Measurements from ENCODE around the gene PRKAR2B. TPM values are rescaled to one million over a fixed set of nuclear protein-coding genes. Genes with fewer than 3 reads are reported as not detected.

The PRKAR2B gene
- total and polyA plus RNA-seq, 2 experiments from 2014 or later = 42.3 to 70.4 TPM

DNA sequence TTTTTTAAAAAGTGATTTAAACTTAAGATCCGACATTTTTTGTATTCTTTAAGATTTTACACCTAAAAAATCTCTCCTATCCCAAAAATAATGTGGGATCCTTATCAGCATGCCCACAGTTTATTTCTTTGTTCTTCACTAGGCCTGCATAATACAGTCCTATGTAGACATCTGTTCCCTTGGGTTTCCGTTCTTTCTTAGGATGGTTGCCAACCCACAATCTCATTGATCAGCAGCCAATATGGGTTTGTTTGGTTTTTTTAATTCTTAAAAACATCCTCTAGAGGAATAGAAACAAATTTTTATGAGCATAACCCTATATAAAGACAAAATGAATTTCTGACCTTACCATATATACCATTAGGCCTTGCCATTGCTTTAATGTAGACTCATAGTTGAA is 115.9 kb downstream of the PRKAR2B start:
- TF ChIP-seq, protein P1, sequence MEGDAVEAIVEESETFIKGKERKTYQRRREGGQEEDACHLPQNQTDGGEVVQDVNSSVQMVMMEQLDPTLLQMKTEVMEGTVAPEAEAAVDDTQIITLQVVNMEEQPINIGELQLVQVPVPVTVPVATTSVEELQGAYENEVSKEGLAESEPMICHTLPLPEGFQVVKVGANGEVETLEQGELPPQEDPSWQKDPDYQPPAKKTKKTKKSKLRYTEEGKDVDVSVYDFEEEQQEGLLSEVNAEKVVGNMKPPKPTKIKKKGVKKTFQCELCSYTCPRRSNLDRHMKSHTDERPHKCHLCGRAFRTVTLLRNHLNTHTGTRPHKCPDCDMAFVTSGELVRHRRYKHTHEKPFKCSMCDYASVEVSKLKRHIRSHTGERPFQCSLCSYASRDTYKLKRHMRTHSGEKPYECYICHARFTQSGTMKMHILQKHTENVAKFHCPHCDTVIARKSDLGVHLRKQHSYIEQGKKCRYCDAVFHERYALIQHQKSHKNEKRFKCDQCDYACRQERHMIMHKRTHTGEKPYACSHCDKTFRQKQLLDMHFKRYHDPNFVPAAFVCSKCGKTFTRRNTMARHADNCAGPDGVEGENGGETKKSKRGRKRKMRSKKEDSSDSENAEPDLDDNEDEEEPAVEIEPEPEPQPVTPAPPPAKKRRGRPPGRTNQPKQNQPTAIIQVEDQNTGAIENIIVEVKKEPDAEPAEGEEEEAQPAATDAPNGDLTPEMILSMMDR (IDR thresholded peaks at IDR 0.05; ENCODE audit: low read depth, low read length) = no peak
- Histone ChIP-seq H3K9me3 (ENCODE audit: low read depth) (no peaks in the 10 kb centered on the region), H3K36me3 (peaks cover 12% of the 10 kb centered on the region), H3K4me1 (ENCODE audit: low read depth) (no peaks in the 10 kb centered on the region), H3K27me3 (no peaks in the 10 kb centered on the region), H3K4me3 (no peak overlapping the region), H3K27ac (no peak overlapping the region)
- DNase-seq (ENCODE audit: low read depth in 1 of 2, low spot score in 1 of 2) = no peak

DNA sequence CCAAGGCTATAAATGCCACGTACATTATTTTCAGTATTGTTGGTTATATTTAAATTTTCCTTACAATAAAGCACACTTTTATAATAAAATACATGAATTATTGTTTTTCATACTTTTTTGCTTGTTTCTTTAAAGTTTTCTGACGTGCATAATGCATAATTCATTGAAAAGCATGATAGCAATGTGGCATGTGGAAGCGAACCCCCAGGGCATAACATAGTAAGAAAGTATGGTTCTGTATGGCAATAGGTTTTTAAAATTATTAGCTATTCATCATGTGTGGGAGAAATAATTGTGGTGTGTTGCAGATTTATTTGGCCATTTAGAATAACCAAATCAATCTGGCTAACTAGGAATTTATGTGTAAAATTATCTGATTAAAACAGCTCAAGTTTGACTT is 116.9 kb downstream of the PRKAR2B start:
- peaks cover 12% of the 10 kb centered on the region for H3K36me3 ChIP-seq
- H3K9me3 ChIP-seq (ENCODE audit: low read depth) = no peaks in the 10 kb centered on the region
- H3K27ac ChIP-seq = no peak overlapping the region
- TF ChIP-seq, protein P1 (IDR thresholded peaks at IDR 0.05; ENCODE audit: low read depth, low read length) = no peak
- no peak for DNase-seq (ENCODE audit: low read depth in 1 of 2, low spot score in 1 of 2)
- no peaks in the 10 kb centered on the region for H3K27me3 ChIP-seq
- H3K4me1 ChIP-seq (ENCODE audit: low read depth) = peaks cover under 1% of the 10 kb centered on the region
- no peak overlapping the region for H3K4me3 ChIP-seq

DNA sequence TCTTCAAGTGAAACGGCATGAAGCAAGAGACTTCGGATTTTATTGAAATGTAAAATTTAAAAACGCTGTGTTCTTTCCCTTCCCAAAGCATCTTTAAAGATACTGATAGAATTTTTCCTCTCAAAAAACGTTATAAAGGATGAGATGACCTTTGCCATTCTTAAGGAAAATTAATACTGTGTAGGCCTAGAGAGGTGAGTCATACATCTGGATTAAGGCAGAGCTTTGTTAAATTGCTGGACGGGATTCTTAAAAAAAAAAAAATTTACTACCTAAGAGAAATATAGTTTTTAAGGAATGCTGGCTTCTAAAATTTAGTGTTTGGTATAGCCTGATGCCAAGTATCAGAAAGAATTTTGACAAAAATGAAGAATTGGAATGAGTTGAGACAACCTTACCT is 118.0 kb downstream of the PRKAR2B start:
- H3K27me3 ChIP-seq = no peaks in the 10 kb centered on the region
- TF ChIP-seq, protein P1 (IDR thresholded peaks at IDR 0.05; ENCODE audit: low read depth, low read length) = no peak
- H3K4me1 ChIP-seq (ENCODE audit: low read depth) = peaks cover 11% of the 10 kb centered on the region
- H3K4me3 ChIP-seq = no peak overlapping the region
- H3K9me3 ChIP-seq (ENCODE audit: low read depth) = no peaks in the 10 kb centered on the region
- H3K36me3 ChIP-seq = peaks cover 12% of the 10 kb centered on the region
- no peak for DNase-seq (ENCODE audit: low read depth in 1 of 2, low spot score in 1 of 2)
- no peak overlapping the region for H3K27ac ChIP-seq

DNA sequence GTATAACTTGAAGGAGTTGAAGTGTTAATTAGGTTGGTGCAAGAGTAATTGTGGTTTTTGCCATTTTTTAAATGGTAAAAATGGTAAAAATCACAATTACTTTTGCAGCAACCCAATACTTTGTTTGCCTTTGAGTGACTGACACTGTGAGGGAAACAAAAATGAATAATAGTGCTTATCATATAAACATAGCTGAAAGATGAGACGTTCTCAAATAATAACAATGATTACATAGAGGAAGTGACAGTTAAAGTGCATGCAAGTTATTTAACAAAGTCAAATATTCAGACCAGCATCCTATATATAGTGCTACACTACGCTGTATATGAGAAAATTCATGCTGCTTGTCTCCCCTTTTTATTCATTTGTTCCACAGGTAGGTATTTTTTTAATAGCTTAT is 119.6 kb downstream of the PRKAR2B start:
- Histone ChIP-seq H3K27me3 (no peaks in the 10 kb centered on the region), H3K4me1 (ENCODE audit: low read depth) (peaks cover 11% of the 10 kb centered on the region), H3K4me3 (no peak overlapping the region), H3K36me3 (peaks cover 9% of the 10 kb centered on the region), H3K27ac (no peak overlapping the region), H3K9me3 (ENCODE audit: low read depth) (no peaks in the 10 kb centered on the region)
- TF ChIP-seq, protein P1 (IDR thresholded peaks at IDR 0.05; ENCODE audit: low read depth, low read length) = no peak
- no peak for DNase-seq (ENCODE audit: low read depth in 1 of 2, low spot score in 1 of 2)

DNA sequence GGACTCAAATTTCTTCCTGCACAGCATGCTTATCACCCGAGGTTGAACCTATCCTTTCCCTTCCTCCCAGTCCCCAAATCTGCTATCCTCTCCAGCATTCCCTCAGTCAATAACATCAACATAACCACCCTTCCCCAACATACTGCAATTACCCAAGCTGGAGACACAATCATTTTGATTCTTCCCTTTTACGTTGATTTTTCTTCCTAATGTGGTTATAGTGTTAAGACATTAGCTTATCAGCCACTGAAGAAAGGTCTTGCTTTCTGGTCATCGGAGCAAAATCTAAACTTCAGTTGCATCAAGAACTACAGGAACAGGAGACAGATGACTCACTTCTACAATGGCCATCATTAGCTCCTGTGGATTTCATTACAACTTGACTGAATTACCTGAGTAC is 120.8 kb downstream of the PRKAR2B start:
- no peak overlapping the region for H3K4me3 ChIP-seq
- H3K36me3 ChIP-seq = no peaks in the 10 kb centered on the region
- TF ChIP-seq, protein P1 (IDR thresholded peaks at IDR 0.05; ENCODE audit: low read depth, low read length) = no peak
- DNase-seq (ENCODE audit: low read depth in 1 of 2, low spot score in 1 of 2) = no peak
- H3K27ac ChIP-seq = no peak overlapping the region
- no peaks in the 10 kb centered on the region for H3K27me3 ChIP-seq
- no peaks in the 10 kb centered on the region for H3K9me3 ChIP-seq (ENCODE audit: low read depth)
- peaks cover 12% of the 10 kb centered on the region for H3K4me1 ChIP-seq (ENCODE audit: low read depth)
